ENCODE data around the gene ABTB2.

DNA sequence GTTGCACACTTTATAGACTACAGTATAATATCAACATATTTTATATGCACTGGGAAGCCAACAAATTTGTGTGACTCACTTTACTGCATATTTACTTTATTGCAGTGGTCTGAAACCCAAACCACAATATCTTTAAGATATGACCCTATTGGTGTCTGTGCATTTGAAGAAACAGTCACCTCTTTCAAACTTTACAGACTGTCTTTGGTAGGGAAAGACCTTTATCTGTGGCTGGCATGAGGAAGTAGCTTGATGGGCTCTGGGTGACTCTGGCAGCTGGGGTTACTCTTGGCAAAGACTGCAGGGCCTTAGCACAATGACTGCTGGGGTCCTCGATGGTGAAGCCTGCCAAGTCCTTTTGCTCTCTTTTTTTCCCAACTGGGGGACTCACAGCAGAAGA lies 21.3 kb upstream of the ABTB2 start:
- TF ChIP-seq NR4A1 (CRISPR knock-in tag; IDR thresholded peaks at IDR 0.05) (no peak), NR4A1 (tag; IDR thresholded peaks at IDR 0.05) (no peak), SMC3 (conservative IDR thresholded peaks at IDR 0.05; ENCODE audit: insufficient read depth, low read depth, low read length) (no peak), ZFP30 (CRISPR knock-in tag; IDR thresholded peaks at IDR 0.05; ENCODE audit: borderline replicate concordance) (no peak), ZFX (CRISPR knock-in tag; IDR thresholded peaks at IDR 0.05) (no peak)
- TF ChIP-seq, protein P1, sequence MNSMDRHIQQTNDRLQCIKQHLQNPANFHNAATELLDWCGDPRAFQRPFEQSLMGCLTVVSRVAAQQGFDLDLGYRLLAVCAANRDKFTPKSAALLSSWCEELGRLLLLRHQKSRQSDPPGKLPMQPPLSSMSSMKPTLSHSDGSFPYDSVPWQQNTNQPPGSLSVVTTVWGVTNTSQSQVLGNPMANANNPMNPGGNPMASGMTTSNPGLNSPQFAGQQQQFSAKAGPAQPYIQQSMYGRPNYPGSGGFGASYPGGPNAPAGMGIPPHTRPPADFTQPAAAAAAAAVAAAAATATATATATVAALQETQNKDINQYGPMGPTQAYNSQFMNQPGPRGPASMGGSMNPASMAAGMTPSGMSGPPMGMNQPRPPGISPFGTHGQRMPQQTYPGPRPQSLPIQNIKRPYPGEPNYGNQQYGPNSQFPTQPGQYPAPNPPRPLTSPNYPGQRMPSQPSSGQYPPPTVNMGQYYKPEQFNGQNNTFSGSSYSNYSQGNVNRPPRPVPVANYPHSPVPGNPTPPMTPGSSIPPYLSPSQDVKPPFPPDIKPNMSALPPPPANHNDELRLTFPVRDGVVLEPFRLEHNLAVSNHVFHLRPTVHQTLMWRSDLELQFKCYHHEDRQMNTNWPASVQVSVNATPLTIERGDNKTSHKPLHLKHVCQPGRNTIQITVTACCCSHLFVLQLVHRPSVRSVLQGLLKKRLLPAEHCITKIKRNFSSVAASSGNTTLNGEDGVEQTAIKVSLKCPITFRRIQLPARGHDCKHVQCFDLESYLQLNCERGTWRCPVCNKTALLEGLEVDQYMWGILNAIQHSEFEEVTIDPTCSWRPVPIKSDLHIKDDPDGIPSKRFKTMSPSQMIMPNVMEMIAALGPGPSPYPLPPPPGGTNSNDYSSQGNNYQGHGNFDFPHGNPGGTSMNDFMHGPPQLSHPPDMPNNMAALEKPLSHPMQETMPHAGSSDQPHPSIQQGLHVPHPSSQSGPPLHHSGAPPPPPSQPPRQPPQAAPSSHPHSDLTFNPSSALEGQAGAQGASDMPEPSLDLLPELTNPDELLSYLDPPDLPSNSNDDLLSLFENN (IDR thresholded peaks at IDR 0.05; ENCODE audit: low read depth in 2 of 2, low read length in 2 of 2), result no peak
- TF ChIP-seq, protein P2, sequence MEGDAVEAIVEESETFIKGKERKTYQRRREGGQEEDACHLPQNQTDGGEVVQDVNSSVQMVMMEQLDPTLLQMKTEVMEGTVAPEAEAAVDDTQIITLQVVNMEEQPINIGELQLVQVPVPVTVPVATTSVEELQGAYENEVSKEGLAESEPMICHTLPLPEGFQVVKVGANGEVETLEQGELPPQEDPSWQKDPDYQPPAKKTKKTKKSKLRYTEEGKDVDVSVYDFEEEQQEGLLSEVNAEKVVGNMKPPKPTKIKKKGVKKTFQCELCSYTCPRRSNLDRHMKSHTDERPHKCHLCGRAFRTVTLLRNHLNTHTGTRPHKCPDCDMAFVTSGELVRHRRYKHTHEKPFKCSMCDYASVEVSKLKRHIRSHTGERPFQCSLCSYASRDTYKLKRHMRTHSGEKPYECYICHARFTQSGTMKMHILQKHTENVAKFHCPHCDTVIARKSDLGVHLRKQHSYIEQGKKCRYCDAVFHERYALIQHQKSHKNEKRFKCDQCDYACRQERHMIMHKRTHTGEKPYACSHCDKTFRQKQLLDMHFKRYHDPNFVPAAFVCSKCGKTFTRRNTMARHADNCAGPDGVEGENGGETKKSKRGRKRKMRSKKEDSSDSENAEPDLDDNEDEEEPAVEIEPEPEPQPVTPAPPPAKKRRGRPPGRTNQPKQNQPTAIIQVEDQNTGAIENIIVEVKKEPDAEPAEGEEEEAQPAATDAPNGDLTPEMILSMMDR (IDR thresholded peaks at IDR 0.05 in 2 of 3, conservative IDR thresholded peaks at IDR 0.05 in 1 of 3; ENCODE audit: insufficient read depth in 2 of 3, low read depth in 1 of 3, low read length in 3 of 3), result no peak

Data from K562 (cell line).